GM10266 (cell line): Measurements from ENCODE around the gene LDAF1.
"Not testable (repeated sequence)": the region's sequence is repeated elsewhere in the genome, so short reads cannot be mapped to it uniquely, and the experiment has no call there.

Experiments used
- DNase-seq: peaks from one replicate; pipeline ENCODE4 v3.0.0; 2012; ENCODE audit errors: extremely low spot score
- TF ChIP-seq, protein P1 (sequence below): IDR thresholded peaks from 2 replicates; pipeline ENCODE4 v1.5.1; 2012; ENCODE audit warnings: mild to moderate bottlenecking, low read depth; ENCODE audit not compliant: control insufficient read depth, insufficient read depth; ENCODE audit errors: missing control alignments

Gene LDAF1

DNA sequence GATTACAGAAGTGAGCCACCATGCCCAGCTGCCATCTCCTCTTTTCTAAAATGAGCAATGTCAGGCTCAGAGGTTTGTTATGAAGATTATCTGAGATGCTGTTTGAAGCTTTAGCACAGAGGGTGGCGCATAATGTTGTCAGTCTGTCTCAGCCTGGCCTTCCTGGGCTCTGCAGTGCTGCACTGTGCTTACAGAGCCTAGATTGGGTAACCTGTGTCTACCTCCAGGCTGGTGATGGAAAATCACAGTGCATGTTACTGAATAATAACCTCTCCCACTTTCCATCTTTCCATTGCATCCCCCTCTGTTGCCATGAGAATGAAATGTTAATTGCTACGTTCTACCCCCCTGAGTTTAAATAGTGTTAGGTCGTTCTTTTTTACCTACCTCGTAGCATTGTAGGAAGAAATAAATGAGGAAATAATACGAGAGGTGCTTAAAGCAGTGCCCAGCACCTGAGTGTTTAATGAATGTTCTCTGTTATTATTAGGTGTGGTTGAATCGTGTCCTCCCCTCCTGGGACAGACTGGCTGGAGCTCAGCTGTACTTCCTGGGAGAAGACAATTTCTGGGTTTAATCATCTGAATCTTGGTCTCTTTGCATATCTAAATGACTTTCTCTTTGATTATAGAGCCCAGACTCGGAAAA, 6.2 kb downstream of the LDAF1 start:
- TF ChIP-seq, protein P1, sequence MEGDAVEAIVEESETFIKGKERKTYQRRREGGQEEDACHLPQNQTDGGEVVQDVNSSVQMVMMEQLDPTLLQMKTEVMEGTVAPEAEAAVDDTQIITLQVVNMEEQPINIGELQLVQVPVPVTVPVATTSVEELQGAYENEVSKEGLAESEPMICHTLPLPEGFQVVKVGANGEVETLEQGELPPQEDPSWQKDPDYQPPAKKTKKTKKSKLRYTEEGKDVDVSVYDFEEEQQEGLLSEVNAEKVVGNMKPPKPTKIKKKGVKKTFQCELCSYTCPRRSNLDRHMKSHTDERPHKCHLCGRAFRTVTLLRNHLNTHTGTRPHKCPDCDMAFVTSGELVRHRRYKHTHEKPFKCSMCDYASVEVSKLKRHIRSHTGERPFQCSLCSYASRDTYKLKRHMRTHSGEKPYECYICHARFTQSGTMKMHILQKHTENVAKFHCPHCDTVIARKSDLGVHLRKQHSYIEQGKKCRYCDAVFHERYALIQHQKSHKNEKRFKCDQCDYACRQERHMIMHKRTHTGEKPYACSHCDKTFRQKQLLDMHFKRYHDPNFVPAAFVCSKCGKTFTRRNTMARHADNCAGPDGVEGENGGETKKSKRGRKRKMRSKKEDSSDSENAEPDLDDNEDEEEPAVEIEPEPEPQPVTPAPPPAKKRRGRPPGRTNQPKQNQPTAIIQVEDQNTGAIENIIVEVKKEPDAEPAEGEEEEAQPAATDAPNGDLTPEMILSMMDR = no peak
- DNase-seq = no peak

DNA sequence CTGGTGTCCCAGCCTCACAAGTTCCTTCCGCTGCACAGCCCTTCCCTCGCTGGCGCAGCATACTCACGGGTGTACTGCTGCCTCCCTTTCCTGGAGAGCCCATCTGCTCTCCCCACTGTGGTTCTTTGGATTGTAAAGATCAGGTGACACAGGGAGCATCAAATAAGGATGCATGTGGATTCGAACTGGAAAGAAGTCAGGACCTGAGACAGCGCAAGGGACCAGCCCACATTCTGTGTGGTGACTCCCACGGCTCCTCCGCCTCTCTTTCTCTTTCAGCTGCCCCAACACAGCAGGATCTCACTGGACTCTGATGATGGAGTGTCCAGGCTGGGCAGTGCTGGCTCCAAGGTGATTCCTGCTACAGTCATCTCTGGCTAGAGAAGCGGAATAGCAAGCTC, 8.1 kb downstream of the LDAF1 start:
- TF ChIP-seq, protein P1 = no peak
- no peak for DNase-seq

DNA sequence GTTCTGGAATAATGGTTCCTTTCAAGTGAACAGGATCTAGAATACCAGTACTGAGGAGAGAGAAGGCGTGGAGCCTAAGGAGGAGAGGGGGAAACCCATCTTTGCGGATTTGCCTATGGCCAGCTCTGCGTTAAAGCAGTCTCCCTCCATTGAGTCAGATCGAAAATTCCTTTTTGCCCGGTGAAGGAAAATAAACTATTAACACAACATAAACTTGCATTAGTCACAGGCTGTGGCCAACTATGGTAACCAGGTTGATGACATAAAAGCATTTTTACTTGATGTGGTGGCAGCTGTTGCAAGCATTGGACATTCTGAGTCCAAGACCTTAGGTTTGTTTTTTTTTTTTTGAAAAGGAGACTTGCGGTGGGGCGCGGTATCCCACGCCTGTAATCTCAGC, 8.9 kb downstream of the LDAF1 start:
- TF ChIP-seq, protein P1 = no peak
- DNase-seq = no peak

DNA sequence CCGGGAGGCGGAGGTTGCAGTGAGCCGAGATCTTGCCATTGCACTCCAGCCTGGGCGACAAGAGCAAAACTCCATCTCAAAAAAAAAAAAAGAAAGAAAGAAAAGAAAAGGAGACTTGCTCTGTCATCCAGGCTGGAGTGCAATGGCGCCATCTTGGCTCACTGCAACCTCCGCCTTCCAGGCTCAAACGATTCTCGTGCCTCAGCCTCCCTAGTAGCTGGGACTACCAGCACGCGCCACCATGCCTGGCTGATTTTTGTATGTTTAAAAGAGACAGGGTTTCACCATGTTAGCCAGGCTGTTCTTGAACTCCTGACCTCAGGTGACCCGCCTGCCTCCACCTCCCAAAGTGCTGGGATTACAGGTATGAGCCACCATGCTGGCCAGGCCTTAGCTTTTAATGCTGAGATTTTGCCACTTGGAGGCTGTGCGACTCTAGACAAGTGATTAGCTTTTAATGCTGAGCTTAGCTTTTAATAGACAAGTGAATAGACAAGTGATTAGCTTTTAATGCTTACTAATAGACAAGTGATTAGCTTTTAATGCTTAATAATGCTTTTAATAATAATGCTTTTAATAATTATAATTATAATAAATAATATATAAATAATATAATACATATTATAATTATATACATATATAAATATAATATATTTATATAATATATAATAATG, 9.6 kb downstream of the LDAF1 start:
- TF ChIP-seq, protein P1 = no peak

DNA sequence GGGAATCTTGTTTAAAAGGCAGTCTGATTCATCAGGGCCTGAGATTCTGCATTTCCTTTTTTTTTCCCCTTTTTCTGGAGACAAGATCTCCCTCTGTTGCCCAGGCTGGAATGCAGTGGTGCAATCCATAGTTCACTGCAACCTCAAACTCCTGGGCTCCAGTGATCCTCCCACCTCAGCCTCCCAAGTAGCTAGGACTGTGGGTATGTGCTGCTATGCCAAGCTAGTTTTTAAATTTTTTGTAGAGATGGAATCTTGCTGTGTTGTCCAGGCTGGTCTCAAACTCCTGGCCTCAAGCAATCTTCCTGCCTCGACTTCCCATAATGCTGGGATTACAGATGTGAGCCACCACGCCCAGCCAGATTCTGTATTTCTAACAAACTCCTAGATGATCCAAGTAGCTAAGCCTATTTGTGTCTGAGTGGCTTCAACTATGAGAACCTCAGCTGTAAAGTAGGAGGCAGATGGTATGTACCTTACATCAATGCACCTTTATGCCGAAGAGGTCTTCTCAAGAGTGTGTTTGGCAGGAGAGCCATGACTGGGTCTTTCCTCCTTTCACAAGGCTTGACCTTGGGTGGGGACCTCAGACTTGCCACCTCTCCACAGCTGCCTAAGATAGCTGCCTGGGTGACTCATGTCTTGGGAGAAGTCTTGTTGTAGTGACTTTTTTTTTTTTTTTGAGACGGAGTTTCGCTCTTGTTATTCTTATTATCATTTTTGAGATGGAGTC, 10.9 kb downstream of the LDAF1 start:
- TF ChIP-seq, protein P1 = no peak
- no peak for DNase-seq

More for the DNA sequence above, 9.6 kb downstream of the LDAF1 start:
- DNase-seq = no peak

- not testable (repeated sequence) for DNase-seq
Observed at GRCh38 chr16:21170116-21170515, 11.6 kb downstream of the LDAF1 start.

DNA sequence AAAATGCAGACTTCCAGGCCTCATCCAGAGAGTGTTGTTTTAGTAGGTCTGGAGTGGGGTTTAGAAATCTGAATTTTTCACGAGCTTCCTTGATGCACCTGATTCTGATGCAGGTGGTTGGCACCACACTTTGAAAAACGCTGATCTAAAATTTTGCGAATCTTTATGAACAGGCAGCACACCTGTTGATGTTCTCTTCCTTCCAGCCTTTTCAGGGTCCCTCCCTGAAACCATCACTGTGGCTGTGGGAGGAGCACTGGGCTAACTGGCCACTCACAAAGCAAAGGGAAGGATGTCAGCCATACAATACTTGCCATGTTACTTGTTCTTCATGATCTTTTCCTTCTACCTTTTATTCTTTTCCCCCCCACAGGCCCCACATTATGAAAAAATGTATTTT, 14.2 kb downstream of the LDAF1 start:
- TF ChIP-seq, protein P1 = no peak
- no peak for DNase-seq

DNA sequence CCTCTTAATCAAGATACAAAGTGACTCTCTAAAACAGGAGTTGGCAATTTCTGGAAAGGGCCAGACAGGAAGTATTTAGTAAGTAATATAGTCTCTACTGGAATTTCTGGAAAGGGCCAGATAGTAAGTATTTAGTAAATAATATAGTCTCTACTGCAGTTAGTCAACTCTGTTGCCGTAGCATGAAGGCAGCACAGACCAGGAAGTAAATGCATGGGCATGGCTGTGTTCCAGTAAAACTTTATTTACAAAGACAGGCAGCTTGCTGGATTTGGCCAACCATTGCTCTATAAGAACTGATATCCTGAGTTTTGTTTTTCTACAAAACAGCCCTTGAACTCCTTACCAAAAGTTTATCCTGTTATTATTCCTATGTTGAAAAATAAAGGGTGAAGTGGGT, 16.9 kb downstream of the LDAF1 start:
- no peak for DNase-seq
- TF ChIP-seq, protein P1 = no peak
